Activated CD4-positive, alpha-beta T cell treated with anti-CD3 and anti-CD28 coated beads for 1 hour (primary cell): Measurements from ENCODE around the gene PRKCB.
"Not testable (repeated sequence)": the region's sequence is repeated elsewhere in the genome, so short reads cannot be mapped to it uniquely, and the experiment has no call there.

Experiments used
- DNase-seq: peaks from one replicate; pipeline ENCODE4 v3.0.0-alpha.2; 2020

PRKCB gene

GRCh38 chr16:23905027-23905426, 69.2 kb downstream of the PRKCB start:
- no peak for DNase-seq

GRCh38 chr16:23907457-23907902, 71.7 kb downstream of the PRKCB start:
- DNase-seq = no peak

GRCh38 chr16:23907903-23908302, 72.1 kb downstream of the PRKCB start:
- no peak for DNase-seq

GRCh38 chr16:23908790-23909189, 73.0 kb downstream of the PRKCB start:
- no peak for DNase-seq

DNA sequence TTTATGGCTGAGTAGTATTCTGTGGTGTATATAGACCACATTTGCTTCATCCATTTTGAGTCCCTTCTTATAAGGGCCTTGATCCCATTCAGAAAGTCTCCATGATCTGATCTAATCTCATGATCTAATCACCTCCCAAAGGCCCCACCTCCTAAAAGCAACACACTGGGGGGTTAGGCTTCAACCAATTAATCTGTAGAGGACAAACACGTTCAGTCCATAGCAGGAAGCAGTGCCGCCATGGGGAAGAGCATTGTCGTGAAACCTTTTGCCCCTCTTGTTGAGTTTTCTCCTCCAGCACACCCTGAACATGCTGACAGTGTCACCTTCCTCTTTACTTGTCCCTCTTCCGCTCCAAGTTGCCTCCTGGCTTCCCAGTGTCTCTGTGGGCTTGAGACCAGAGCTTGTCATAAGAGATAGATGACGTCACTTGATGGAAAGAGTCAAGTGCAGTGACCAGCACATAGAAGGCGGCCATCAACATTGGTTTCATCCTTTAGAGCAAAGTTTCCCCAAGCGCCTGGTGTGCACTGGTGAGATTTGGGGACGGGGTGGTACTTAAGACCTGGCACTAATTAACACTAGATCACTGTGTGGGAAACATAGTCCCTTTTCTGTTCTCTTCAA, 74.1 kb downstream of the PRKCB start:
- no peak for DNase-seq

- no peak for DNase-seq
Measured at GRCh38 chr16:23914946-23915530, 79.3 kb downstream of the PRKCB start.

GRCh38 chr16:23916552-23916951, 80.8 kb downstream of the PRKCB start:
- not testable (repeated sequence) for DNase-seq

GRCh38 chr16:23917621-23918020, 81.8 kb downstream of the PRKCB start:
- no peak for DNase-seq

GRCh38 chr16:23920446-23920845, 84.7 kb downstream of the PRKCB start:
- DNase-seq = no peak

DNA sequence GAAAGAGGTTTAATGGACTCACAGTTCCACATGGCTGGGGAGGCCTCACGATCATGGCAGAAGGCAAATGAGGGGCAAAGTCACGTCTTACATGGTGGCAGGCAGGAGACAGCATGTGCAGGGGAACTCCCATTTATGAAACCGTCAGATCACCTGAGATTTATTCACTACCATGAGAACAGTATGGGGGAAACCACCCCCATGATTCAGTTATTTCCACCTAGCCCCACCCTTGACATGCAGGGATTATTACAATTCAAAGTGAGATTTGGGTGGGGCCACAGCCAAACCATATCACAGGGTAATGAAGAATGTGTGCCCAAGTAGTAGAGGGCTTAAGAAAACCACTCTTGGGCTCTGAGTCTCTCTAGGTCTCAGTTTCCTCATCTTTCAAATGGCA, 85.1 kb downstream of the PRKCB start:
- DNase-seq = no peak

DNA sequence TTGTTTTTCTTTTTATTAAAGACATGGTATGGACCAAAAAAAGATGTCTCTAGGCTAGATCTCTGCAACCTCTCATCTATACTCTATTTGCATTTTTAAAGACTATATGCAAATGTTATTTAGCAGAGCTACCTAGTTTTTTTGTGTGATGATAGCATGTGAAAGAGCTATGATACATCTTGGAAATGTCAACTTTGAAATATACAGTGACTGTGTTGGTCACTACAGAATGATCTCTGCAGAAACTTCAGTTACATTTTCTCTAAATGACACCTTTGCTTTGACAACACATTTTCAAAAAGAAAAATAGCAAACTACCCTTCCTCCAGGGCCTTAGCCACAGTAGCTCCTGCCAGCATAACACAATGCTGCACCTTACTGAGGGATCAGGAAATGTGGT, 86.6 kb downstream of the PRKCB start:
- DNase-seq = no peak

DNA sequence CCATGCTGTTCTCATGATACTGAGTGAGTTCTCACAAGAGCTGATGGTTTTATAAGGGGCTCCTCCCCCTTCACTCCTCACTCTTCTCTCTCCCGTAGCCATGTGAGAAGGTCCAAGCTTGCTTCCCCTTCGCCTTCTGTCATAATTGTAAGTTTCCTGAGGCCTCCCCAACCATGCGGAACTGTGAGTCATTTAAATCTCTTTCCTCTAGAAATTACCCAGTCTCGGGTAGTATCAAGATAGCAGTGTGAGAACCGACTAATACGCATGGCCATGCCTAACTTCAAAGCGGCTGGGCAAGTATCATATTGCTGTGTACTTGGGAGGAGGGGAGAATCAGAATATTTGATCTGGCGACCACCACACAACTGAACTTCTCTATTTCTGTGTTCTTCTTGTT, 88.3 kb downstream of the PRKCB start:
- no peak for DNase-seq

DNA sequence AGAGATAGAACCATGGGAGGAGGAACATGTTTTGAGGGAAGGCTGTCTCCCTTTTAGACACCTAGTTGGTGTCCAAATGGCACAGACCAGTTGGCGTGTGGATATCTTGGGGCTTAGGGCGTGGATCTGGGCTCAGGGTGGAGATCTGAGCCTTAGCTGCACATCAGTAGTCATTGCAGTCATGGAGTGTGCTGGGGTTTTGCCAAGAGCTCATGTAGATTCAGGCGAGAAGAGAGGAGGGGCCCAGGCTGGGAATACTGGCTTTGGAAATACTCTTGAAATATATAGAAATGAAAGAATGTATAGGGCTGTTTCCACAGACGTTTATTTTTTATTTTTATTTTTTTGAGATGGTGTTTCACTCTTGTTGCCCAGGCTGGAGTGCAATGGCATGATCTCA, 92.0 kb downstream of the PRKCB start:
- no peak for DNase-seq

DNA sequence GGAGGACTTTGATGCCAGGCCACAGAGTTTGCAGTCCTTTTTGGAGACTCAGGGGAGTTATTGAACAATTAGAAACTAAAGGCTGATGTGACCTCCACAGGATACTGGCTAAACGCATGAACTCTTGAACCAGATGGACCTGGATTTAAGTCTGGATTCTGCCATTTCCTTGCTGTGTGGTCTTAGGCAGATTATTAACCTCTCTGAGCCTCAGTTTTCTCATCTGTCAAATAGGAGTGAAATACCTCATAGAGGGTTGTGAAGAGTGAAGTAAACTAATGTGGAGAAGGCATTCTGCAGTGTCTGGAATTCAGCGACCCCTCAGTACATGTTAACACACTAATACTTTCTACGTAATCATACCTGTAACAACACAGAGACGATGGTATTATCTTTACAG, 93.5 kb downstream of the PRKCB start:
- no peak for DNase-seq

DNA sequence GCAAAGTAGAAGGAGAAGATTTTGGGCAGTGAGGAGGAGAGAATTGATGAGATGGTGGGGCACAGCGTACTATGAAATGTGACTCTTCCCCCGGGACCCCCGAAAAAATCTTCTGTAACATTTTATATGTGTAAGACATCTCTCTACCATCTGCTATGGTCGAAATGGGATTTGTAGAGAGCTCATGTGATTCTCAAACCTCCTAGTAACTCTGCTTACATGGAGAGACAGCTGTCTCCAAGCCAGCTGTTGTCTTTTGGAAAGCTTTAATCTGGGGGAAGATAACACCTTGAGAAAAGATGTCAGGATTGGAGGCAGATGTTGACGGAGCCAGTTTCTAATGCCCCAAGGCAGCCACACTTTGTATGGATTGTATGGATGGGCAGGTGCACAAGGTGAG, 94.1 kb downstream of the PRKCB start:
- DNase-seq = no peak

- no peak for DNase-seq
Measured at GRCh38 chr16:23930791-23931190, 95.0 kb downstream of the PRKCB start.

- DNase-seq = no peak
Measured at GRCh38 chr16:23931199-23931598, 95.4 kb downstream of the PRKCB start.

DNA sequence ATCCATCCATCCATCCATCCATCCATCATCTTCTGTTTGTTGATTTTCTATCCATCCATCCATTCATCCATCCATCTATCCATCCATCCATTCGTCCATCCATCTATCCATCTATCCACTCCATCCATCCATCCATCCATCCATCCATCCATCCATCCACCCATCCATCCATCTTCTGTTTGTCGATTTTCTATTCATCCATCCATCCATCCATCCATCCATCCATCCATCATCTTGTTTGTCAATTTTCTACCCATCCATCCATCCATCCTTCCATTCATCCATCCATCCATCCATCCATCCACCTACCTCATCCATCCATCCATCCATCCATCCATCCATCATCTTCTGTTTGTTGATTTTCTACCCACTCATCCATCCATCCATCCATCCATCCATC, 97.9 kb downstream of the PRKCB start:
- DNase-seq = not testable (repeated sequence)

DNA sequence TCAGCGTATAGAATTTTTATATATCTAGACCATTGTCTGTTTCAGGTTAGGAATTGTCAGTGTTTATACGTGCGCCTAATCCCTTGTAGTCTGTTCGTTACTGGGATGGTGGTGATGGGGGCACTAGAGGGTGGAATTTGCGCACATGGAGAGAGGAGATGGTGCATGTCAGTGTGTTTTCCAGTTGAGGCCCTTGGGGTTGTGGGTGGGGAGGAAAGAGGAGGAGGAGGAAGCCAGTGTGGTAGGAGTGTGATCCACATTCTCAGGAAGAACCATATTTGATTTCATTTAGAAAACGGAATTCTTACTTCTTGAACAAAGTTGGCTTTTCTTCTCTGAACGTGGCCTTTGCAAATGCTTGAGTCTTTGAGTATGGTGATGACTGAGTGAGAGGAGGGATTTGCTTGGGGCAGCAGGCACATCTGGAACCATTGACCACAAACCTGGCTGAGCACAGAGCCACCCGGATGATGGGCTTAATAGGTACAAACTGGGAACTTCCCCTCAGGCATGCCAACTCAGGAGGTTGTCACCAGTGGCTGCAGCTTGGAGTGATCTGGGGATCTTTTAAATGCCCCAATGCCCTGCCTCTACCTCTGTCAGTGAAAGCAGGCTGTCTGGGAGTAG, 98.9 kb downstream of the PRKCB start:
- no peak for DNase-seq

GRCh38 chr16:23940111-23940510, 104.3 kb downstream of the PRKCB start:
- DNase-seq = no peak

DNA sequence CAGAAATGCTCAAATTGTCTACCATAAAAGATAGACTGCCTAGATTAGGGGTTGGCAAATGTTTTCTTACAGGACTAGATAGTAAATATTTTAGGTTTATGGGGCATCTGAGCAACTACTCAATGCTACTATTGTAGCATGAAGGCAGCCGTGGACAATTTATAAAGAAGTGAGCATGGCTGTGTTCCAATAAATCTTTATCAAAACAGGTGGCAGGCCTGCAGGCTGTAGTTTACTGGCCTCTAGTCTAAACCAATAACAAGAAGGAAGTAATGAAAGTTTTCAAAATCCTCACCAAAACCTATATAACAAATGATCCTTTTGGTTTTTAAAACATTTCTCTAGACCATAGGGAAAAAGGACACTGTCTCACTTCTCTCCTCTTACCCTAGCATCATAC, 105.2 kb downstream of the PRKCB start:
- DNase-seq = no peak

- DNase-seq = no peak
Measured at GRCh38 chr16:23941963-23942564, 106.3 kb downstream of the PRKCB start.

DNA sequence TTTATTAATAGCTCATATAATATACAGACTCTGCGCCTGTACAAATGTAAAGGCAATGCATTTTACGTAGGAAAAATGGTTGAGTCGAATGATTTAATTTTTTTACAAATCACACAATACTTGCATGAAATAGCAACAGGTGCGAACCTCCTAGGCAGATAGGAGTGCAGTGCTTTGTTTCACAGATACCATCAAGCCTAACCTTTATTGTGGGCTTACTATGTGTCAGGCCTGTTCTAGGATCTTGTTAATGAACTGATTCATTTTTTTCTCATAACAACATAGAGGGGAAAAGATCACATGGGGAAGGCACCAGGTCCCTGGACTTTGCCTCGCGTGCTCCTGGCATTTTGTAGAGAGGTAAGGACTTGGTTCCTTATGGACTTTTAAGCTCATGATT, 107.8 kb downstream of the PRKCB start:
- no peak for DNase-seq

DNA sequence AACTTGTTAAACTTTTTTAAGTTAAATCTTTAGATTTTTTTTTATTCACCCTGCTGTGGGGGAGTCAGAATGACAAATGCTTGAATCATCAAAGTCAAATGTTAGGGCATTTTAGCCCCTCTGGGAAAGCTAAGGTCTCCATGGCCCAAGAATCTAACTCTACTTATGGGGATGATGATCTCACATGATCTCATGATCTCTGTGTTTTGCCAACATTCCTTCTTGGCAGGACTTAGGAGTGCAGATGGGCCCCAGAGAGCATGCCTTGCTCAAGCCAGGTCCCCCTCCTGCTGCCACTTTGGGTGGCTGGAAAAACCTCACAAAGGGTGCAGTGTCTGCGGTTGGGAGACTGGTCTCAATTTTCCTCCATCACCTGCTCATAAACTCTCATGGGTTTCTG, 108.6 kb downstream of the PRKCB start:
- DNase-seq = no peak
